Measurements from ENCODE around the gene SLC35F3.

Gene SLC35F3

DNA sequence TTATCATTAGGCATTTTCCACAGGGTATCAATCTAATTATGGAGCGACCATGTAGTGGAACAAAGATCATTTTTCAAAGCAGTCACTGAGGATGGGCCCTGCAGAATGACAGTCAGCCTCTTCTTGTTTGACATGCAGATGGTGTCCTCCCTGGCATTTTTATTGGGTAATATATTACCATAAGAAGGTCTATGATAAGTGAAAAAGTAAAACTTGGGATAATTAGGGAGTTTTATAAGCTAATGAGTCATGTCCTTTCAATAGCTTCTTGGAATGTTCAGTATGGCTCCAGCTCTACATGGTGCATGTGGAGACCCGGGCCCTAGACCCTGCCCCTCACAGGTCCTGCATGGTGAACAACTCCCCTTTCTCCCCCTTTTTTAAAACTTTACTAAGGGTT, 236.5 kb downstream of the SLC35F3 start:
- no peak for TF ChIP-seq MYC (IDR thresholded peaks at IDR 0.05; ENCODE audit: low read depth, low read length)
- TF ChIP-seq POLR2A (IDR thresholded peaks at IDR 0.05; ENCODE audit: extremely low read depth, insufficient read length), result no peak
- TF ChIP-seq, protein P1, sequence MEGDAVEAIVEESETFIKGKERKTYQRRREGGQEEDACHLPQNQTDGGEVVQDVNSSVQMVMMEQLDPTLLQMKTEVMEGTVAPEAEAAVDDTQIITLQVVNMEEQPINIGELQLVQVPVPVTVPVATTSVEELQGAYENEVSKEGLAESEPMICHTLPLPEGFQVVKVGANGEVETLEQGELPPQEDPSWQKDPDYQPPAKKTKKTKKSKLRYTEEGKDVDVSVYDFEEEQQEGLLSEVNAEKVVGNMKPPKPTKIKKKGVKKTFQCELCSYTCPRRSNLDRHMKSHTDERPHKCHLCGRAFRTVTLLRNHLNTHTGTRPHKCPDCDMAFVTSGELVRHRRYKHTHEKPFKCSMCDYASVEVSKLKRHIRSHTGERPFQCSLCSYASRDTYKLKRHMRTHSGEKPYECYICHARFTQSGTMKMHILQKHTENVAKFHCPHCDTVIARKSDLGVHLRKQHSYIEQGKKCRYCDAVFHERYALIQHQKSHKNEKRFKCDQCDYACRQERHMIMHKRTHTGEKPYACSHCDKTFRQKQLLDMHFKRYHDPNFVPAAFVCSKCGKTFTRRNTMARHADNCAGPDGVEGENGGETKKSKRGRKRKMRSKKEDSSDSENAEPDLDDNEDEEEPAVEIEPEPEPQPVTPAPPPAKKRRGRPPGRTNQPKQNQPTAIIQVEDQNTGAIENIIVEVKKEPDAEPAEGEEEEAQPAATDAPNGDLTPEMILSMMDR (IDR thresholded peaks at IDR 0.05; ENCODE audit: low read depth, low read length), result no peak
- TF ChIP-seq, protein P2, sequence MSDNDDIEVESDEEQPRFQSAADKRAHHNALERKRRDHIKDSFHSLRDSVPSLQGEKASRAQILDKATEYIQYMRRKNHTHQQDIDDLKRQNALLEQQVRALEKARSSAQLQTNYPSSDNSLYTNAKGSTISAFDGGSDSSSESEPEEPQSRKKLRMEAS (IDR thresholded peaks at IDR 0.05; ENCODE audit: low read depth, low read length), result no peak
- H3K4me3 ChIP-seq (ENCODE audit: low read depth, low read length), result no peak overlapping the region
- no peak for DNase-seq (ENCODE audit: low read depth)

DNA sequence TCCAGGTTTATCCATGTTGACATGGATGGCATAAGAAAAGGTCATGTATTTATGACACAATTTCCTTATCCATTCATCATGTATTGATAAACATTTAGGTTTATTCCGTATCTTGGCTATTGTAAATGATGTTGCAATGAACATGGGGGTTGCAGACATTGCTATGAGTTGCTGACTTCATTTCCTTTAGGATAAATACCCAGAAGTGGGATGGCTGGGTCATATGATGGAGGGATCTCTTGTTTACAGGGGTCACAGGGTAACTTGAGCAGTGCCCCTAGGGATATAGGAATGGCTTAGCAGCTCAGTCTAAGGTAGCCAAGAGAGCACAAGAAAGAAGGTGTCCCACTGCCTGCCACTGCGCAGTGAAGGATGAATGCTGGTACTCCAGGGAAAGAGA, 239.2 kb downstream of the SLC35F3 start:
- TF ChIP-seq, protein P1 (IDR thresholded peaks at IDR 0.05; ENCODE audit: low read depth, low read length), result no peak
- TF ChIP-seq, protein P2 (IDR thresholded peaks at IDR 0.05; ENCODE audit: low read depth, low read length), result no peak
- TF ChIP-seq POLR2A (IDR thresholded peaks at IDR 0.05; ENCODE audit: extremely low read depth, insufficient read length) (no peak), MYC (IDR thresholded peaks at IDR 0.05; ENCODE audit: low read depth, low read length) (no peak)
- H3K4me3 ChIP-seq (ENCODE audit: low read depth, low read length), result no peak overlapping the region

DNA sequence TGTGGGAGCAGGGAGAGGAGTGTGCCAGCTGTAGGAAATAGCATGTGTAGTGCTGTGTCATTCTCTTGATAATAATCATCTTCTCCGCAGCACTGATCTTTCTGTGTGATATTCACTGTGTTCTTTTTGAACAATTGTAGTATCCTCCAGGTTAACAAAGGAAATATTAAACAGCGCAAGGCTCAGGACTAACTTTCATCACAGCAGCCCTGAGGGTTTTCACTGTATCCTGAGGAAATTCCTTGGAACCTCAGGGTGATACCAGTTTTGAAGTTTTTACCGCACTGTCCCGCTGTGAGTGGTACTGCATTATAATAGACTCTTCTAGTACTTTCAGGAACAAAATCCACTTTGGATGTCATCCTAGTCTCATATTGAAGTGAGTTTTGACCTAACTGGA, 240.4 kb downstream of the SLC35F3 start:
- TF ChIP-seq POLR2A (IDR thresholded peaks at IDR 0.05; ENCODE audit: extremely low read depth, insufficient read length), result no peak
- H3K4me3 ChIP-seq (ENCODE audit: low read depth, low read length), result no peak overlapping the region
- DNase-seq (ENCODE audit: low read depth), result no peak

More for the DNA sequence above, 239.2 kb downstream of the SLC35F3 start:
- DNase-seq (ENCODE audit: low read depth), result no peak

DNA sequence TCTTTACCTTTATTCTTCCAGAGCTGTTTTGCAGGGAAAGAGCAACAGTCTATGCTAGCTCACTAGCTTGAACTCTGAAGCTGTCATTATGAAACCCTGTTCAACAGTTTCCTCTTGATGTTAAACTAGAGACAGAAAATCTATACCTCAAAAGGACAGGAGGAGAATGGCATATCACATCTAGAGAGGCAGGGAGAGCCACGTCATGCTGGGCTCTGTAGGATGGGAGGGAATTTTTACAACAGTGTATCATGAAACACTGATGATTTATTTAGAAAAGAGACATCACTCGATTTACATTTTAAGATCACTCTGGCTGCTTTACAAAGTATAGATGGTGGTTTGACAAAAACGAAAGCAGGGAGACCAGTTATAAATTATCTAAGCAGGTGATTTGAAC, 243.9 kb downstream of the SLC35F3 start:
- no peak for TF ChIP-seq MYC (IDR thresholded peaks at IDR 0.05; ENCODE audit: low read depth, low read length)
- TF ChIP-seq, protein P1 (IDR thresholded peaks at IDR 0.05; ENCODE audit: low read depth, low read length), result no peak
- TF ChIP-seq, protein P2 (IDR thresholded peaks at IDR 0.05; ENCODE audit: low read depth, low read length), result no peak
- no peak for TF ChIP-seq POLR2A (IDR thresholded peaks at IDR 0.05; ENCODE audit: extremely low read depth, insufficient read length)
- DNase-seq (ENCODE audit: low read depth), result no peak
- no peak overlapping the region for H3K4me3 ChIP-seq (ENCODE audit: low read depth, low read length)

DNA sequence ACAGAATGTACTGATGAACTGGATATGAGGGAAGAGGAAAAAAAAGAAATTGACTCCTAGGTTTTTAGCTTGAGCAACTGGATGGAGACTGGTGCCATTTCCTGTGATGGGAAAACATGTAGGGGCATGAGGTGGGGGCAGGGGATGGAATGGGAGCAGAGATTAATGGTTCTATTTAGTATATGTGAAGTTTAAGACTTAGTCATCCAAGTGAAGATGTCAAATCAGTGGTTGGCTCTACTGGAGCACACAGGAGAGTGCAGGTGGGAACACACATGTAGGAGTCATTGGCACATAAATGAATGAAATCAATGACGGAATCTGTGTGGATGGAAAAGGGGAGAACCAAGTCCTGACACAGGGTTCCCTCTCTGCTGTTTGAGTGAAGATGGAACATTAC, 244.3 kb downstream of the SLC35F3 start:
- no peak for DNase-seq (ENCODE audit: low read depth)
- H3K4me3 ChIP-seq (ENCODE audit: low read depth, low read length), result no peak overlapping the region
- TF ChIP-seq, protein P1 (IDR thresholded peaks at IDR 0.05; ENCODE audit: low read depth, low read length), result no peak
- no peak for TF ChIP-seq MYC (IDR thresholded peaks at IDR 0.05; ENCODE audit: low read depth, low read length)
- TF ChIP-seq, protein P2 (IDR thresholded peaks at IDR 0.05; ENCODE audit: low read depth, low read length), result no peak
- TF ChIP-seq POLR2A (IDR thresholded peaks at IDR 0.05; ENCODE audit: extremely low read depth, insufficient read length), result no peak

DNA sequence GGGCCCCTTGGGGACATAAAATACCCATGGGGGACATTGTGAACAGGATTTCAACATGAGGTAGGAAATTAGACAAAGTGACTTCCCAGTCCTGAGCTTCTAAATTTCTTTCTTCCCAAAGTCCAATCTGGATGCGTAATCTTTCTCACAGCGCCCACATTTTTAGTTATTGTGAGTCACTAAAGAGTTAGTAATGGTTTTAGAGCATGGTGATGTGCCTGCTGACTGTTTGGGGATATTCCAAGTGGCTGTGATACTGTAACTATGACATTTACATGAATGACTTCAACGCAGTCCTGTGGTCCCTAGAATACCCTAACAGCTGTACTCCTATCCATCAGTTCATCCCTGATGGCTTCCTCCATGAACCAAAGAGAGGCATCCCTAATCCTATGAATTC, 244.7 kb downstream of the SLC35F3 start:
- no peak for DNase-seq (ENCODE audit: low read depth)
- TF ChIP-seq, protein P2 (IDR thresholded peaks at IDR 0.05; ENCODE audit: low read depth, low read length), result no peak
- TF ChIP-seq, protein P1 (IDR thresholded peaks at IDR 0.05; ENCODE audit: low read depth, low read length), result no peak
- TF ChIP-seq POLR2A (IDR thresholded peaks at IDR 0.05; ENCODE audit: extremely low read depth, insufficient read length) (no peak), MYC (IDR thresholded peaks at IDR 0.05; ENCODE audit: low read depth, low read length) (no peak)
- no peak overlapping the region for H3K4me3 ChIP-seq (ENCODE audit: low read depth, low read length)

Measured in NB4 (cell line).